ENCODE data around the gene ALPK3.

The ALPK3 gene

DNA sequence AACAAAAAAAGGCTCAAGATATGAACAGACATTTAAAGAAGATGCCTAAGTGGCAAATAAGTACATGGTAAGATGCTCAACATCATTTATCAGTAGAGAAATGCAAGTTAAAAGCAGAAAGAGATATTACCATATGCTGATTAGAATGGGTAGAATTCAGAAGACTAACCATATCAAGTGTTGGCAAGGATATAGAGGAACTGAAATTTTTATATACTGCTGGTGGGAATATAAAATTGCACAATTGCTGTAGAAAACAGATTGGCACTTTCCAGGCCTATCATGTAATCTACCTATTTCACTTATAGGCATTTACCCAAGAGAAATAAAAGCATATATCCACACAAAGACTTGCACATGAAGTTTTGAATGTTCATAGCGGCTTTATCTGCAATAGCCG, 84.4 kb downstream of the ALPK3 start:
- DNase-seq, result no peak

DNA sequence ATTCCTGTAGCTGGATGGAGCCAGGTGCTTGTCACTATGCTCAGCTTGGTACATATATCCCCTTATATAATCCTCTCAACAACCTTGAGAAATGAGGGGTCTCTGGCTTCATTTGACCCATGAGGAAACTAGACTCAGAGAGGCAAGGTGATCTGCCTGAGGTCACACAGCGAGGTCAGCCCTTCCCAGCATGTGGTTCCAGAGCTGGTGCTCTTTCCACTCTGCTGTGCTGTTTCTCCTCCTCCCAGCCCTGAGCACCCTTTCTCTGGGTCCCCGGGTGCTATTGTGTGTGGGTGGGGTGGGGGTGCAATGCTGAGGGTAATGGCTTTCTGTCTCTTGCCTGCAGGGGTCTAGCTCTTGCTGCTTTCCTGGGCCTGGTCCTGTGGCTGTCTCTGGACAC, 86.6 kb downstream of the ALPK3 start:
- no peak for DNase-seq

DNA sequence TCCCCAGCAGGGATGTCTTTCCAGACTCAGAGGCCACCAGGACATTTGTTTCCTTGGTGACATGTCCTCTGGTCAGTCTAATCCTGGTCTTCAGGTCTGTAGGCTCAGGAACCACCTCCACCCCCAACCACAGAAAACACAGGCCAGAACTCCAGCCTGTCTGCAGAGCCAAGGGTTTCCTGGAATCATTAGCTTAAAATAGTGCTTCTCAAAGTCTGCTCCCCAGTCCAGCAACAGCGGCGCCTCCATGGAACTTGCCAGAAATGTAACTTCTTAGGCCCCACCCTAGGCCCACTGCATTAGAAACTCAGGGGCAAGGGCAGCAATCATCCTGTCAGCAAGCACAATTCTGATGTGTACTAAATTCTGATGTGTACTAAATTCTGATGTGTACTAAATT, 87.3 kb downstream of the ALPK3 start:
- no peak for DNase-seq

DNA sequence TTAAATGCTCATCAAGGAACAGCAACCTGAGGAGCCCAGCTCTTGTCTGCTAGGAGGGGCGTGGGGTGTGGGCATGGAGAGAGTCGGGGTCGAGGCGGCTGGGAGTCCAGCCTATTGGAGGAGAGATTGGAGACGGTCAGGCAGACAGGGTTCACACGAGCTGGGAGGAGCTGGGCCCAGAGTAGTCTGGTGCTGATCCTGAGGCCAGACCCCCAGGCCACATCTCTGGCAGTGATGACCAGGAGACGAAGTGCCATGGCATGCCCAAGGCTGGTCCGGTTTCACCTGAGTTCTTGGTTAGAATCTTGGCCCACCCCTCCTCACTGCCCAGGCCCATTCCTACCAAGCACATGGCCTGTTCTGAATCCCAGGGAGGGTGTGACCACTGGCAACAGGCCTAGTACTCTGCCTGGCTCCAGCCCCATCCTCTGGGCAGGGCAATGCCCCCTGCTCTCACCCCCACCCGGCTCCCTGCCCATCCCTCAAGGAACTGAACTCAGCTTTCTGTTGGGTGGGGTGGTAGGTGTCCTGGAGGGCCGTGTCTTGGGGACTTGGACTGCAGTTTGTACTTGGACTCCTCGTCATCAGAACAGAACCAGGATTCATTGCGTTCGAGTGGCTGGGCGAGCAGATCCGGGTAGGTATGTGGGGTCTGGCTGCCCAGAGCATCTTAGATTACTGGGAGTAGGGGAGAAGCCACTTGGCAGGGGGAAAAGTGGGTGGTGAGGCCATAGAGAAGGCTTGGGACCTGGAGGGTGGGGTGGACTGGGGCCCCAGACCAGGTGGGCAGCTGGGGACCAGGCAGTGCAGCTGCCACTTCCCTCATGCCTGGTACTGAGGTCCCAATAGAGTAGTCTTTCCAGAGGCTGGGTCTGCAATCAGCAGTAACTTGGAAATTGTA, 88.1 kb downstream of the ALPK3 start:
- no peak for DNase-seq

DNA sequence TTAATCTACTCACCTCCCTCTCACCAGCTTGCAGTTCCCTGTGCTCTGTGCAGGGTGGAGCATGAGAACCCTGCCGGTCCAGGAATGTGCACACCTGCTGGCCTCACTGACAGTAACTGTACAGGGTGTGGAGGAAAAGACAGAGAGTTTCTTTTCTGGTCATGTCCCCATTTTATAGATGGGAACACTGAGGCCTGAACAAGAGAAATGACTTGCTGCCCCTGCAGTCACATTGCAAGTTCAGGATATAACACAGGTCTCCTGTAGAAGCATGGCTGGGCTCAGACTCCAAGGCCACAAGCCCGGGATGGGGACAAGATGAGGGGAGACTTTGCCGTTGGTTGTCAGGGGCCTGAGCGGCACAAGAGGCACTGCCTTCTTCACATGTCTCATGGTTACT, 90.6 kb downstream of the ALPK3 start:
- no peak for DNase-seq

DNA sequence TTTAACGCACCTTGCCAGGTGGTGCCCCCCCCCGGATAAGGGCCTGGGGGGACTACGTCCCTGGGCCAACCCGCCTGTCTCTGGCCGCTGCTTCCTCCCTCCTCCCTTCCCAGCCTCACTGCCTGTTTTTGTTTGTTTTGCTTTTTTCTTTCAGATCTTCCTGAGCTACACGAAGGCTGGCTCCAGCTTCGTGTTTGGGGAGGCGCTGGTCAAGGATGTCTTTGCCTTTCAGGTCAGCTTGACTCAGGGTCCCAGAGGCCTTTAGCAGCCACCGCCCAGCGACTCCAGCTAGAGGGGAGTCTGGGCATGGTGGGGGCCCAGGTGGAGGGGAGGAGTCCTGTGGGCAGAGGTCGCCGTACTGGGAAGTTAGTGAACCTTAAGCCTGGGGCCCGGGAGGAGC, 91.4 kb downstream of the ALPK3 start:
- no peak for DNase-seq

DNA sequence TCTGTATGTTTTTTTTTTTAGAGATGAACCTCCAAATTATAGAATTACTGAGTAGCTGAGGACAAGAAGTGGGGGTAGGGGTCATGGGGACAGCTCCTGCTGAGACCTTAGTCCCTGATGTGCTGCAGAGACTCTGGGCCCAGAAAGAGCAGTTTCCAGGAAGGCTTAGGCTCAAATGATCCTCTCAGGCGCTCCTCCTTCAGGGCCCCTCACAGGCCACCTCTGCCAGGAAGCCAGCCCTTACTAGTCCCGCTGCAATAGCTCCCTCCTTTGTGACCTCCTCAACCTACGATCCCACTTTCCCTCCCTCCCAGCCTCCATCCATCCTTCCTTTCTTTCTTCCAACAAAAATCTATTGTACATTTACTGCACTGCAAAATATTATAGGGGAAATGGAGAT, 91.9 kb downstream of the ALPK3 start:
- no peak for DNase-seq

DNA sequence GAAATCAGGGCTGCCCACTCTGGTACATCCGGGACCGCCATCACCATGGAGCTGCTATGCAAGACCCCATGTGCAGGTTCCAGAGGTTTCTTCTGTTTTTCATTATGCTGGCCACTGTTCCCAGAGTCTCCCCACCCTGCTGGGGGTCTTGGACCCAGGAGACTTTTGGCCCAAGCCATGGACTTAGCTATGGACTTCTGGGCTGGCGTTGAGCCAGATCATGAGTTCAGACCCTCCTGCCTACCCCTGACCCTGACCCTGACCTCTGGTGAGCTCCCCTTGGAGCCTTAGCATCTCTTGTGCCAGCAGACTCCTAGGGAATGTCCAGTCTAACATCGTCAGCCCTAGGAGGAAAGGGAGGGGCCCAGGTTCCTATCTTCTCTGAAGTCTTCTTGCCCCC, 92.6 kb downstream of the ALPK3 start:
- no peak for DNase-seq

DNA sequence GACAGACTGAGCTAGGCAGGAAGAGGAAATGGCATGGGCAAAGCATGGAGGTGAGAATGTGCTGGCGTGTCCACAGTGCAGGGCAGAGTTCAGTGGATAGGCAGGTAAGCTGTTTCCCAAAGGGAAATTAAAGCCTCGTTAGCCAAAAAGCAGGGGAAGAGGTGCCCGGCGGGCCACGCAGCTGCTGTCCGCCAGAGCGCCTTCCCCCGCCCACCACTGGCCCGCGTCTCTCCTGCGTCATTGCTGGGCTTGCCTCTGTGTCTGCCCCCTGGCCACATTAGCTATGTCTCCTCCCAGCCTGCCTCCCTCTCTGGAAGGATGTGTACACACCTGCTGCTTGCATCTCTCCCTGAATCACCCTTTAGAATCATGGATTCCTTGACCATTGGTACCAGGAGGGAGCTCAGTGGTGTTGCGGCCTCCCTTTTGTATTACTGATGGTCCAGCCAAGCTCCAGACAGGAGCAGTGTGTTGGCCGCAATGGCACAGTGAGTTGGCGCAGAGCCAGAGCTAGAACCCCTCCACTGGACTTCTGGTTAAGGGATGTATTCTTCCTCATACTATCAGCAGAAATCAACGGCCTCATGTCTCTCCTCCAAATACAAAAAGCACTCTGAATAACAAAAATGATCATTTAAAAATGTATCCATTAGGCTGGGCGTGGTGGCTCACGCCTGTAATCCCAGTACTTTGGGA, 93.9 kb downstream of the ALPK3 start:
- DNase-seq, result no peak

DNA sequence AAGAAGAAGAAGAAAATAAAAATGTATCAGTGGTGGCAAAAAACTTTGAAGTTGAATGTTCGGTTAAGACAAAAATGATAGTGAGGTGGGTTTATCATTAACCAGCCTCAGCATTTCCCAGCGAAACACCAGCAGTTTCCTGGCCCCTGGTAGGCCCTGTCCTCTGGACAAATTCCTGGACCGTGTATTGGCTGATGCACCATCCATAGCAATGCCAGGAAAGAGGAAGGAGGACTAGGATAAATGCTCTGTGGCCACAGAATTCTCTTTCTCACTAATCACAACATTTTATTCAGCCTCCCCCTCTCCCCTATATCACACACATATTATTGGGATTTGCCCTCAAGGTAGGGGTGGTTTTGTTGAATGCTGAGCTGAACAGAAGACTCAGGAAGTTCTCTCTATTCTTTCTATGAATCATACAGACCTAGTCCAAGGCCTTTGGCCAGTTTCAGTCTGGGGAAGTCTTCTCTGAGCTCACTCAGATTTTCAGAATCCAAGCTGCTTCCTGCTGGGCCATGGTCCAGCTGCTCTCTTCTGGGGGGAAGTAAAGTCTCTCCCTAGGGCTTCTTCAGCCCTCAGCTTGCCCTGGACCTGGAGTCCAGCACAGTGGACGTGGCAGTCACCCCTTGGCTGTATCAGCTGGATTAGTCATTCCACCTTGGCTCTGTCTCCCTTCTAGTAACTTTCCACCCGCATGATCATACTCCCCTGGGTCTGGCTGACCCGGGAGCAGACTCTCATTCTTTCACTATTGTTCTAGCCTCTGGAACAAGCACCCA, 94.9 kb downstream of the ALPK3 start:
- DNase-seq, result no peak

DNA sequence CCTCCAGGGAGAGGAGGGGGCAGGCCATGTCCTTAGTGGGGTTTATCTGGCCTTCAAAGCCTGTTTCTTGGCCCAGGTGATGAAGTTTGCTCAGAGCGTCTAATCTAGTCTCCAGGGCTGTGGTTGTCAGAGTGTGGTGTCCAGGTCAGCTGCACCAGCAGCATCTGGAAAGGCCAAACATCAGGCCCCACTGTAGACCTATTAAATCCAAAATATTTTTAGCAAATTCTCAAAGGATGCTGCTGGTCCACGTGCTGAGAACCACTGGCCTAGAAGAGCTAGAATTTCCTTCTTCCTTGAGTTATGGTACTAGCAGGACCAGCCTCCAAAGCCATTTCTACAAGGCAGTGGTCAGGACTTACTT, 96.2 kb downstream of the ALPK3 start:
- no peak for DNase-seq

DNA sequence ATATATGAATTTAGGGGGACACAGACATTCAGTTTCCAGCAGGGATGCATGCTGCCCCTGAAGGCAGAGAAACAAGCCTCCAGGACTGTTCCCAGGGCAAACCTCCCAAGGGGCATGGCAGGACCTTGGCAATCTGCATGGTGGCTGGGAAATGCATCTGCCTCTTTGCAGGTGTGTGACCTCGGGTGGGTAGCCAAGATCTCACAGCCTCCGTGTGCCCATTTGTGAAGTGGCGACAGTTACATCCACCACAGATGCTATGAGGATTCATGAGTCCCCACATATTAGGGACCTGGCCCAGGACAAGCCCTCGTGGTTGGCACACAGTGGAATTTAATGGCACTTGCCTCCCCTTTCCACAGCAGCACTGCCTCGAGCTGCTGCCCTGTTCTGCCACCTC, 97.2 kb downstream of the ALPK3 start:
- no peak for DNase-seq

DNA sequence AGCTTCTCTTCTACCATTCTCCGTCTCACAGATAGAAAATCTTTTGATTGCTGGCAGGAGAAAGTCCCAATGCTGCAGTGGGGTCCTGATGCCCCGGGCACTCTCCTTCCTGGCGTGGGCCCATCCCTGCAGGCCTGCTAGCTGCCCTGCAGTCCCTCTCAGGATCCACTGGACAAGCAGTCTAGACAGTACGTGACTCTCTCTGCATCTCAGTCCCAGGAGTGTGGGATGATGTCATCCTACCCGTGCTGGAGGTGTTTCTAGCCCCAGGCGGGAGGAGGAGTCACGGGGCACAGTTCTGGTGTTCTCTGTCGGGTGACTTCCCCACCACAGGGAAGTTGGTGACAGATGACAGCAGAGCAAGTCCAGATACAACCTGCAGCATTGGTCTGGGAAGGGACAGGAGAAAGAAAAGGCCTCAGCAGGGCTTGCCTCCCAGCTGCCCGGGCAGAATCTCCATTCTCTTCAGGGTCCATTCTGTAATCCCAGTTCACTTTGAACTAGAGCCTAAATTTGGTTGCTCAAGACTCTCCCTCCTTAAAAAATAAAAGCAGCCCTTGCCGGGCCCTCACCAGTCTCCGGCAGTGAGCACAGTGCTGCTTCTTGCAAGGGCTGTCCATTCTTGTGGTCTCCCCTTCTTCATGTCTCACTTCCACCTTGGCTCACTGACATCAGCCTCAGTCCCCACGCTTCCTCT, 97.9 kb downstream of the ALPK3 start:
- peak; percentile 5 for DNase-seq

DNA sequence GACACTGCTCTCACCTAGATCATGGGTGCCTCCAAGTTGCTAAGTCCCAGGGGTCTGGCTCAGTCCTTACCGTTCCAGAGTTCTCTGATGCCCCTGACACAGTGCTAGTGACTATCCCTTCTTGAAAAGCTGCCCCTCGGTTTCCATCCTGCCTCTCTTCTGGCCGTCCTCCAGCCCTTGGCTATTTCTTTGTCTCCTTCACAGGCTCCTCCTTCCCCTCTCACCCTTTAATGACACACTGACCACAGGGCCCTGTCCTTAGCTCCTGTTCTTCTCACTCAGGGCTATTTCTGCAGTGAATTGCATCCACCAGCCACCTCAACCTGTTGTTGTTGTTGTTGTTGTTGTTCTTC, 98.4 kb downstream of the ALPK3 start:
- DNase-seq, result no peak

DNA sequence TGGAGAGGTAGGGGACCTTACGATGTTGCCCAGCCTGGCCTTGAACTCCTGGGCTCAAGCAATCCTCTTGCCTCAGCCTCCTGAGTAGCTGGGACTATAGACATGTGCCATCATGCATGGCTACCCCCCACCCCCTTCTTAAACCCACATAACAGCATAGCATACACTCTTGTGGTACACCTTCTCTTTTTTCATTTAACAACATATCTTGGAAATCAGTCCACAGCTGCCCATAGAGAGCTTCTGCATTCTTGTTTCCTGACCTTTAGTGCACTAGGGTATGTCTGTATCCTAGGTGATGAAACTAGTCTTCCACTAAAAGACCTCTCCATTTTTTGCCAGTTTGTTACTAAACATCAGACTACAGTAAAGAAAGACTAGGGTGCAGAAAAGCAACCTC, 100.3 kb downstream of the ALPK3 start:
- no peak for DNase-seq

DNA sequence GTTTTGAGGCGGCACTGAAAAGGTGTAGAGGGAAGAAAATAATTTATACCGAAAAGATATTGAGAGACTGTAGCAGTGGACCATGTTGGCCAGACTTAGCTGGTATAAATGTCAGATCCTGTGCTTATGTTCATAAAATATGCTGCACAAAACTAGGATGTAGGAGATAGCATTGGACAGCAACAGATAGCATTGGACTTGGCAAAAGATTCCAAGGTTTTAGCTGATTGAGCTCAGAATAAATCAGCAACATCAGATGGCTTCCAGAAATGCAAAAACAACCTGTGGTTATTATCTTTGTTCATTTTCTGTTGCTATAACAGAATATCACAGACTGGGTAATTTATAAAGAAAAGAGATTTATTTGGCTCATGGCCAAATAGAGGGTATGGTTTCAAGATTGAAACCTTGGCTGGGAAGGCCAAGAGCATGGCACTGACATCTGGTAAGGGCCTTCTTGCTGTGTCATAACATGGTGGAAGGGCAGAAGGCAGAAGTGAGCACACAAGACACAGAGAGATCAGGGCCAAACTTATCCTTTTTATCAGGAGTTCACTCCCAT, 102.0 kb downstream of the ALPK3 start:
- DNase-seq, result no peak

DNA sequence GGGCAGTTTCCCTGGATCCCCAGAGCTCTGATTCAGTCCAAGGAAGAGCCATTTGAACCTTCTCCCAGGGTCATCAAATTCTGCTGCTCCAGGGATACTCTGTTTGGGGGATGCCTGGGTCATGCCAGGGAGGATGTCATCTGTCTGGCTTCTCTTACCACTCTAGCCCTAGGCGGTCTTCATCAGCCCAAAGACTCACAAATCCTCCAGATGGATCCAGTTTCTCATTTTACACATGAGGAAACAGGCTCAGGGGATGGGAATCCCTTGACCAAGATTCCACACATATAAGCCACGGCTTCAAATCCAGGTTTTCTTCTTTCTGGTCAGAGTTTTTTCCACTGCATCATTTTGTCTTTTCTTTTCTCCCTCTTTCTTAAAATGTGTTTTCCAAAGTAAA, 104.0 kb downstream of the ALPK3 start:
- no peak for DNase-seq

DNA sequence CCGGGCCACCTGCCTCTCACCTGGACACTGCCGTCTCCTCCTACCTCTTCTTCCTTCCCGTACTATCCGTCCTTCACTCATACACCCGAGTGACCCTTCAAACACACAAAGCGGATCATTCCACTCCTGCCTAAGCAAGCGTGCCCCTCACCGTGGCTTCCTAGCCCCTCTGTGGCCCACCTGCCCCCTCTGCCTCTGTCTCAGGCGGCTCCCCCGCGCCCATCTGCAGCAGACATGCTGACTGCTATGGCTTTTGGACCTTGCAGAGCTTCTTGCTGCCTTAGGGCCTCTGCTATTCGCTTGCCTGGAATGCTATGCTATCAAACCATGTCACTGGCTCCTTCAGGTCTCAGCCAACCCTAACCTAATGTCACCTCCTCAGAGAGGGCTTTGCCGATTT, 105.4 kb downstream of the ALPK3 start:
- no peak for DNase-seq
